HepG2 (cell line): ENCODE measurements around the gene GHRL. TPM values are rescaled to one million over a fixed set of nuclear protein-coding genes. Genes with fewer than 3 reads are reported as not detected.

Source experiments
- FIP1L1 ChIP-seq: fragments of 200-400 bp; formaldehyde crosslinking; IDR thresholded peaks from 2 replicates; pipeline ENCODE4 v1.6.1; 2018; ENCODE audit warnings: low read depth, mild to moderate bottlenecking, low read length, moderate library complexity, borderline replicate concordance; ENCODE audit not compliant: insufficient read depth
- GLI4 ChIP-seq: sonication (generic); formaldehyde crosslinking; IDR thresholded peaks from 2 replicates; pipeline ENCODE4 v1.5.1; 2020; ENCODE audit warnings: missing genetic modification reagents, mild to moderate bottlenecking, moderate library complexity, borderline replicate concordance
- GTF3A ChIP-seq: sonication (generic); formaldehyde crosslinking; conservative IDR thresholded peaks from 2 replicates; pipeline ENCODE4 v1.4.0; 2020; ENCODE audit warnings: mild to moderate bottlenecking, missing genetic modification reagents
- HBP1 ChIP-seq: IDR thresholded peaks from 2 replicates; pipeline ENCODE4 v1.6.1; 2016; ENCODE audit warnings: low read depth, control low read depth
- NCOA5 ChIP-seq: sonication (generic); formaldehyde crosslinking; IDR thresholded peaks from 2 replicates; pipeline ENCODE4 v1.4.0; 2020; ENCODE audit warnings: missing genetic modification reagents
- NFKBIZ ChIP-seq: IDR thresholded peaks from 2 replicates; pipeline ENCODE4 v1.6.1; 2018; ENCODE audit warnings: missing genetic modification reagents, missing compliant biosample characterization
- NR1H2 ChIP-seq: sonication (generic); formaldehyde crosslinking; IDR thresholded peaks from 2 replicates; pipeline ENCODE4 v1.8.1; 2022; ENCODE audit warnings: low read depth, missing genetic modification reagents, borderline replicate concordance
- PRDM15 ChIP-seq: sonication (generic); formaldehyde crosslinking; IDR thresholded peaks from 2 replicates; pipeline ENCODE4 v1.4.0; 2020; ENCODE audit warnings: missing genetic modification reagents
- ZMYM3 ChIP-seq: sonication (generic); formaldehyde crosslinking; IDR thresholded peaks from 2 replicates; pipeline ENCODE4 v1.5.1; 2020; ENCODE audit warnings: mild to moderate bottlenecking, missing genetic modification reagents
- ZNF281 ChIP-seq: sonication (generic); formaldehyde crosslinking; IDR thresholded peaks from 2 replicates; pipeline ENCODE4 v1.4.0; 2020; ENCODE audit warnings: missing genetic modification reagents, borderline replicate concordance
- polyA plus RNA-seq, 8 experiments: library from polyadenylated mRNA; depleted of rRNA in 3 of 8; stranded (reverse) in 7 of 8; unstranded in 1 of 8; fragments of >200 nt; fragmentation: Illumina TruSeq in 4 of 8; extraction: Trizol in 4 of 8; gene quantifications; 2 replicates each; pipeline versions ENCODE4 v1.2.1 to v1.2.3, GENCODE V29; 2011 to 2016; ENCODE audit warnings: low read depth in 4 of 8, missing spikeins in 1 of 8, mixed read lengths in 1 of 8; ENCODE audit not compliant: insufficient read depth in 1 of 8
- total RNA-seq, 5 experiments: library from RNA; depleted of rRNA; stranded (reverse); fragments of >200 nt; fragmentation: Illumina TruSeq; extraction: Trizol; gene quantifications; 2 replicates each; pipeline ENCODE4 v1.2.3, GENCODE V29; 2016; ENCODE audit warnings: low read depth in 1 of 5
- TF ChIP-seq, protein P1 (sequence below): sonication (generic); formaldehyde crosslinking; IDR thresholded peaks from 2 replicates; pipeline ENCODE4 v1.9.0; 2021; ENCODE audit warnings: mild to moderate bottlenecking, missing genetic modification reagents
- TF ChIP-seq, protein P2 (sequence below): sonication (generic); formaldehyde crosslinking; IDR thresholded peaks from 2 replicates; pipeline ENCODE4 v1.4.0; 2020; ENCODE audit warnings: low read depth, mild to moderate bottlenecking, missing genetic modification reagents

GHRL gene
- total and polyA plus RNA-seq, 2 of the 13 experiments (the other 11 are each of a cell fraction or from before 2014, with no cell fraction given) = 0.09 TPM; not detected in 1

- TF ChIP-seq, protein P1, sequence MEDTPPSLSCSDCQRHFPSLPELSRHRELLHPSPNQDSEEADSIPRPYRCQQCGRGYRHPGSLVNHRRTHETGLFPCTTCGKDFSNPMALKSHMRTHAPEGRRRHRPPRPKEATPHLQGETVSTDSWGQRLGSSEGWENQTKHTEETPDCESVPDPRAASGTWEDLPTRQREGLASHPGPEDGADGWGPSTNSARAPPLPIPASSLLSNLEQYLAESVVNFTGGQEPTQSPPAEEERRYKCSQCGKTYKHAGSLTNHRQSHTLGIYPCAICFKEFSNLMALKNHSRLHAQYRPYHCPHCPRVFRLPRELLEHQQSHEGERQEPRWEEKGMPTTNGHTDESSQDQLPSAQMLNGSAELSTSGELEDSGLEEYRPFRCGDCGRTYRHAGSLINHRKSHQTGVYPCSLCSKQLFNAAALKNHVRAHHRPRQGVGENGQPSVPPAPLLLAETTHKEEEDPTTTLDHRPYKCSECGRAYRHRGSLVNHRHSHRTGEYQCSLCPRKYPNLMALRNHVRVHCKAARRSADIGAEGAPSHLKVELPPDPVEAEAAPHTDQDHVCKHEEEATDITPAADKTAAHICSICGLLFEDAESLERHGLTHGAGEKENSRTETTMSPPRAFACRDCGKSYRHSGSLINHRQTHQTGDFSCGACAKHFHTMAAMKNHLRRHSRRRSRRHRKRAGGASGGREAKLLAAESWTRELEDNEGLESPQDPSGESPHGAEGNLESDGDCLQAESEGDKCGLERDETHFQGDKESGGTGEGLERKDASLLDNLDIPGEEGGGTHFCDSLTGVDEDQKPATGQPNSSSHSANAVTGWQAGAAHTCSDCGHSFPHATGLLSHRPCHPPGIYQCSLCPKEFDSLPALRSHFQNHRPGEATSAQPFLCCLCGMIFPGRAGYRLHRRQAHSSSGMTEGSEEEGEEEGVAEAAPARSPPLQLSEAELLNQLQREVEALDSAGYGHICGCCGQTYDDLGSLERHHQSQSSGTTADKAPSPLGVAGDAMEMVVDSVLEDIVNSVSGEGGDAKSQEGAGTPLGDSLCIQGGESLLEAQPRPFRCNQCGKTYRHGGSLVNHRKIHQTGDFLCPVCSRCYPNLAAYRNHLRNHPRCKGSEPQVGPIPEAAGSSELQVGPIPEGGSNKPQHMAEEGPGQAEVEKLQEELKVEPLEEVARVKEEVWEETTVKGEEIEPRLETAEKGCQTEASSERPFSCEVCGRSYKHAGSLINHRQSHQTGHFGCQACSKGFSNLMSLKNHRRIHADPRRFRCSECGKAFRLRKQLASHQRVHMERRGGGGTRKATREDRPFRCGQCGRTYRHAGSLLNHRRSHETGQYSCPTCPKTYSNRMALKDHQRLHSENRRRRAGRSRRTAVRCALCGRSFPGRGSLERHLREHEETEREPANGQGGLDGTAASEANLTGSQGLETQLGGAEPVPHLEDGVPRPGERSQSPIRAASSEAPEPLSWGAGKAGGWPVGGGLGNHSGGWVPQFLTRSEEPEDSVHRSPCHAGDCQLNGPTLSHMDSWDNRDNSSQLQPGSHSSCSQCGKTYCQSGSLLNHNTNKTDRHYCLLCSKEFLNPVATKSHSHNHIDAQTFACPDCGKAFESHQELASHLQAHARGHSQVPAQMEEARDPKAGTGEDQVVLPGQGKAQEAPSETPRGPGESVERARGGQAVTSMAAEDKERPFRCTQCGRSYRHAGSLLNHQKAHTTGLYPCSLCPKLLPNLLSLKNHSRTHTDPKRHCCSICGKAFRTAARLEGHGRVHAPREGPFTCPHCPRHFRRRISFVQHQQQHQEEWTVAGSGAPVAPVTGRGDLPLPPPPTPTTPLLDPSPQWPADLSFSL (CRISPR knock-in tag) = no peak
- TF ChIP-seq NCOA5 (CRISPR knock-in tag) (no peak), ZNF281 (CRISPR knock-in tag) (peak; percentile 8; the same call in 1 of the 2 replicates), FIP1L1 (no peak), GTF3A (no peak), PRDM15 (CRISPR knock-in tag) (no peak), GLI4 (CRISPR knock-in tag) (no peak), HBP1 (CRISPR knock-in tag) (0 out of 2 replicates have a peak, but pooled peaks have one; percentile 31), NR1H2 (no peak), NFKBIZ (CRISPR knock-in tag) (no peak), ZMYM3 (CRISPR knock-in tag) (no peak)
- TF ChIP-seq, protein P2, sequence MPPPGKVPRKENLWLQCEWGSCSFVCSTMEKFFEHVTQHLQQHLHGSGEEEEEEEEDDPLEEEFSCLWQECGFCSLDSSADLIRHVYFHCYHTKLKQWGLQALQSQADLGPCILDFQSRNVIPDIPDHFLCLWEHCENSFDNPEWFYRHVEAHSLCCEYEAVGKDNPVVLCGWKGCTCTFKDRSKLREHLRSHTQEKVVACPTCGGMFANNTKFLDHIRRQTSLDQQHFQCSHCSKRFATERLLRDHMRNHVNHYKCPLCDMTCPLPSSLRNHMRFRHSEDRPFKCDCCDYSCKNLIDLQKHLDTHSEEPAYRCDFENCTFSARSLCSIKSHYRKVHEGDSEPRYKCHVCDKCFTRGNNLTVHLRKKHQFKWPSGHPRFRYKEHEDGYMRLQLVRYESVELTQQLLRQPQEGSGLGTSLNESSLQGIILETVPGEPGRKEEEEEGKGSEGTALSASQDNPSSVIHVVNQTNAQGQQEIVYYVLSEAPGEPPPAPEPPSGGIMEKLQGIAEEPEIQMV (CRISPR knock-in tag) = no peak
Measured at GRCh38 chr3:10317311-10317960, 24.7 kb upstream of the GHRL start (continued).
